Measurements from ENCODE around the gene ELMO1. TPM values are rescaled to one million over a fixed set of nuclear protein-coding genes. Genes with fewer than 3 reads are reported as not detected.

The ELMO1 gene
- total and polyA plus RNA-seq, 10 of the 15 experiments (the other 5 are each of a cell fraction or from before 2014, with no cell fraction given): 22.6 to 85.9 (median 56.6) TPM

- Histone ChIP-seq H3K4me1 (ENCODE audit: control insufficient read depth, insufficient read depth, low read length) (no peaks in the 10 kb centered on the region), H2AFZ (ENCODE audit: control insufficient read depth, low read depth, low read length) (no peak overlapping the region), H4K20me1 (ENCODE audit: control insufficient read depth, insufficient read depth) (no peaks in the 10 kb centered on the region), H3K9ac (ENCODE audit: control insufficient read depth, insufficient read depth, low read length) (no peak overlapping the region), H3K36me3 (ENCODE audit: control insufficient read depth in 2 of 2, insufficient read depth in 2 of 2, low read length in 1 of 2) (peaks cover 0 to 3% of the 10 kb centered on the region in 2 experiments; a peak in 2 of 4 replicates), H3K79me2 (ENCODE audit: control insufficient read depth, insufficient read depth, low read length) (no peaks in the 10 kb centered on the region), H3K4me2 (ENCODE audit: control insufficient read depth, insufficient read depth) (no peak overlapping the region), H3K4me3 (no peak overlapping the region), H3K27me3 (replicated peaks in 1 of 2; ENCODE audit: control insufficient read depth in 2 of 2, insufficient read depth in 2 of 2, low read length in 1 of 2) (no peaks in the 10 kb centered on the region), H3K9me3 (replicated peaks; ENCODE audit: control insufficient read depth, insufficient read depth, low read length) (no peaks in the 10 kb centered on the region), H3K27ac (ENCODE audit: control insufficient read depth, insufficient read depth) (no peak overlapping the region)
- FAIRE-seq (no peak), ATAC-seq (no peak), DNase-seq (ENCODE audit: low read depth, low spot score) (no peak)
- TF ChIP-seq SPI1 (IDR thresholded peaks at IDR 0.05; ENCODE audit: borderline replicate concordance, insufficient read depth, low read depth, low read length): peak; percentile 62; the same call in 1 of the 2 replicates
- no peak for TF ChIP-seq NFYB (IDR thresholded peaks at IDR 0.05; ENCODE audit: insufficient read depth, low read depth, low read length)
- ChIA-PET RAD21 (ENCODE audit: unreplicated experiment) (interaction anchor here (0.8 kb wide), 1 partner anchor 54 kb away, joined by 3 read pairs; no protein-coding TSS in a partner anchor), SMC1A (ENCODE audit: uncharacterized antibody, unreplicated experiment) (interaction anchor here (1.1 kb wide), 1 partner anchor 14 kb away, joined by 3 read pairs; no protein-coding TSS in a partner anchor), POLR2A (no interaction called here), CTCF (interaction anchor here (1.1 to 1.3 kb wide), 2 partner anchors 9 to 75 kb away, joined by 3 to 8 read pairs; no protein-coding TSS in a partner anchor)
- intact Hi-C loops (cut with micrococcal nuclease; ENCODE audit: unreplicated experiment): no loop called here
- 81% methylated on average over 7 of the region's 7 CpGs for WGBS (ENCODE audit: insufficient coverage, insufficient replicate concordance, low lambda C conversion rate, missing lambda C conversion rate)
- no TSS peak for BruUV-seq (replicated peaks)
- in situ Hi-C loops (cut with MboI): no loop called here
These were observed 347.8 kb downstream of the ELMO1 start for GRCh38 chr7:37100735-37101331.

GRCh38 chr7:37098762-37099161 is 349.9 kb downstream of the ELMO1 start:
- ChIA-PET RAD21 (ENCODE audit: unreplicated experiment) (interaction anchor here (1.3 to 1.5 kb wide), 2 partner anchors 83 kb away, joined by 4 read pairs; no protein-coding TSS in a partner anchor), POLR2A (no interaction called here), SMC1A (ENCODE audit: uncharacterized antibody, unreplicated experiment) (interaction anchor here (0.6 to 1.1 kb wide), 5 partner anchors 12 to 83 kb away, joined by 3 to 4 read pairs (median 3); no protein-coding TSS in a partner anchor), CTCF (interaction anchor here (0.9 to 1.9 kb wide), 4 partner anchors 12 to 100 kb away, joined by 3 to 8 read pairs (median 6); no protein-coding TSS in a partner anchor)
- Histone ChIP-seq H3K36me3 (ENCODE audit: control insufficient read depth in 2 of 2, insufficient read depth in 2 of 2, low read length in 1 of 2) (peaks cover 0 to 11% of the 10 kb centered on the region in 2 experiments), H3K27me3 (replicated peaks in 1 of 2; ENCODE audit: control insufficient read depth in 2 of 2, insufficient read depth in 2 of 2, low read length in 1 of 2) (no peaks in the 10 kb centered on the region), H3K9me3 (replicated peaks; ENCODE audit: control insufficient read depth, insufficient read depth, low read length) (no peaks in the 10 kb centered on the region), H3K9ac (ENCODE audit: control insufficient read depth, insufficient read depth, low read length) (no peak overlapping the region), H3K4me2 (ENCODE audit: control insufficient read depth, insufficient read depth) (no peak overlapping the region), H4K20me1 (ENCODE audit: control insufficient read depth, insufficient read depth) (no peaks in the 10 kb centered on the region), H3K4me1 (ENCODE audit: control insufficient read depth, insufficient read depth, low read length) (no peaks in the 10 kb centered on the region), H3K4me3 (no peak overlapping the region), H3K79me2 (ENCODE audit: control insufficient read depth, insufficient read depth, low read length) (no peaks in the 10 kb centered on the region), H2AFZ (ENCODE audit: control insufficient read depth, low read depth, low read length) (no peak overlapping the region), H3K27ac (ENCODE audit: control insufficient read depth, insufficient read depth) (no peak overlapping the region)
- FAIRE-seq: no peak
- intact Hi-C loops (cut with micrococcal nuclease; ENCODE audit: unreplicated experiment) (no loop called here), in situ Hi-C loops (cut with MboI) (no loop called here)
- TF ChIP-seq YY1 (IDR thresholded peaks at IDR 0.05; ENCODE audit: low read depth, low read length): no peak
- TF ChIP-seq CHD4 (IDR thresholded peaks at IDR 0.05): no peak
- no peak for TF ChIP-seq SP1 (IDR thresholded peaks at IDR 0.05; ENCODE audit: low read depth, low read length)
- TF ChIP-seq NR2F1 (conservative IDR thresholded peaks at IDR 0.05): no peak
- TF ChIP-seq MEF2A (IDR thresholded peaks at IDR 0.05; ENCODE audit: insufficient read depth, low read depth, low read length): no peak
- no peak for TF ChIP-seq IRF5 (IDR thresholded peaks at IDR 0.05; ENCODE audit: borderline replicate concordance)
- no peak for TF ChIP-seq RB1 (IDR thresholded peaks at IDR 0.05; ENCODE audit: borderline replicate concordance)
- no peak for TF ChIP-seq CBX5 (IDR thresholded peaks at IDR 0.05; ENCODE audit: low read depth)
- TF ChIP-seq NR2C2 (IDR thresholded peaks at IDR 0.05; ENCODE audit: borderline replicate concordance, control insufficient read depth, insufficient read length, low read depth): no peak
- no peak for TF ChIP-seq SMAD1 (IDR thresholded peaks at IDR 0.05; ENCODE audit: low read depth, partially characterized antibody)
- TF ChIP-seq SPI1 (IDR thresholded peaks at IDR 0.05; ENCODE audit: borderline replicate concordance, insufficient read depth, low read depth, low read length): no peak
- no peak for TF ChIP-seq IKZF1 (conservative IDR thresholded peaks at IDR 0.05)
- no peak for TF ChIP-seq JUNB (IDR thresholded peaks at IDR 0.05)
- TF ChIP-seq POU2F2 (IDR thresholded peaks at IDR 0.05; ENCODE audit: borderline replicate concordance, low read depth, low read length): no peak
- no peak for TF ChIP-seq MEF2B (IDR thresholded peaks at IDR 0.05; ENCODE audit: partially characterized antibody, poor library complexity, severe bottlenecking)
- no peak for TF ChIP-seq BCL11A (IDR thresholded peaks at IDR 0.05; ENCODE audit: low read depth, low read length)
- TF ChIP-seq CBFB (IDR thresholded peaks at IDR 0.05; ENCODE audit: low read depth): no peak
- 96% methylated on average over 2 of the region's 2 CpGs for WGBS (ENCODE audit: insufficient coverage, insufficient replicate concordance, low lambda C conversion rate, missing lambda C conversion rate)
- DNase-seq (ENCODE audit: low read depth, low spot score): no peak
- ATAC-seq: no peak
- no TSS peak for BruUV-seq (replicated peaks)

Data from GM12878 (cell line).